Fibroblast of lung (primary cell): ENCODE measurements around the gene RPS24. TPM values are rescaled to one million over a fixed set of nuclear protein-coding genes. Genes with fewer than 3 reads are reported as not detected.
"Not testable (repeated sequence)": the region's sequence is repeated elsewhere in the genome, so short reads cannot be mapped to it uniquely, and the experiment has no call there.

Experiments
- DNase-seq, 2 donors: peaks; one replicate each; pipeline versions ENCODE4 v3.0.0 to v3.0.0-alpha.2; 2010; ENCODE audit warnings: low read depth in 2 of 2
- H2AFZ ChIP-seq: 2 replicates; pipeline ENCODE4 v1.5.1; 2012; ENCODE audit warnings: low read length, control low read depth, inconsistent platforms
- H3K27ac ChIP-seq: 2 replicates; pipeline ENCODE4 v1.5.1; 2011; ENCODE audit warnings: low read length, control low read depth; ENCODE audit not compliant: insufficient read depth
- H3K27me3 ChIP-seq: 2 replicates; pipeline ENCODE4 v1.5.1; 2011; ENCODE audit warnings: mild to moderate bottlenecking, low read length; ENCODE audit not compliant: control insufficient read depth, insufficient read depth
- H3K36me3 ChIP-seq: 2 replicates; pipeline ENCODE4 v1.5.1; 2011; ENCODE audit warnings: low read length; ENCODE audit not compliant: control insufficient read depth, insufficient read depth
- H3K4me1 ChIP-seq: 2 replicates; pipeline ENCODE4 v1.5.1; 2011; ENCODE audit warnings: low read length; ENCODE audit not compliant: control insufficient read depth, insufficient read depth; ENCODE audit errors: extremely low read depth
- H3K4me2 ChIP-seq: 2 replicates; pipeline ENCODE4 v1.5.1; 2011; ENCODE audit warnings: low read length, control low read depth; ENCODE audit not compliant: insufficient read depth; ENCODE audit errors: extremely low read depth
- H3K4me3 ChIP-seq, 4 experiments: fragments of 200-600 bp in 1 of 4; sonication (generic) in 1 of 4; replicated peaks in 1 of 4; 2 replicates each; pipeline ENCODE4 v1.5.1; 2011 to 2016; ENCODE audit warnings: low read length in 4 of 4, low read depth in 3 of 4, mild to moderate bottlenecking in 3 of 4, control low read depth in 2 of 4, inconsistent platforms in 1 of 4, mixed read lengths in 1 of 4; ENCODE audit not compliant: insufficient read depth in 1 of 4; ENCODE audit errors: control extremely low read depth in 1 of 4
- H3K79me2 ChIP-seq: 2 replicates; pipeline ENCODE4 v1.5.1; 2012; ENCODE audit warnings: mild to moderate bottlenecking, low read length, inconsistent platforms; ENCODE audit not compliant: control insufficient read depth, insufficient read depth
- H3K9ac ChIP-seq: 2 replicates; pipeline ENCODE4 v1.5.1; 2011; ENCODE audit warnings: mild to moderate bottlenecking, low read length, control low read depth; ENCODE audit not compliant: insufficient read depth
- H3K9me3 ChIP-seq: 2 replicates; pipeline ENCODE4 v1.5.1; 2012; ENCODE audit warnings: low read depth, low read length; ENCODE audit not compliant: control insufficient read depth, insufficient read depth
- H4K20me1 ChIP-seq: 2 replicates; pipeline ENCODE4 v1.5.1; 2011; ENCODE audit warnings: low read length; ENCODE audit not compliant: control insufficient read depth, insufficient read depth; ENCODE audit errors: extremely low read depth
- CTCF ChIP-seq, 2 donors: IDR thresholded peaks in 1 of 2; conservative IDR thresholded peaks in 1 of 2; 1 replicate in 1 of 2; 2 replicates in 1 of 2; pipeline ENCODE4 v1.5.1; 2011 to 2012; ENCODE audit warnings: low read length in 2 of 2, control low read depth in 1 of 2, inconsistent platforms in 1 of 2, low read depth in 1 of 2, mild to moderate bottlenecking in 1 of 2
- EZH2 ChIP-seq: IDR thresholded peaks from 2 replicates; pipeline ENCODE4 v1.5.1; 2012; ENCODE audit warnings: low read length, control low read depth, mild to moderate bottlenecking; ENCODE audit errors: missing control alignments
- polyA plus RNA-seq, 2 donors: library from polyadenylated mRNA; depleted of rRNA in 1 of 2; stranded (reverse) in 1 of 2; unstranded in 1 of 2; fragments of >200 nt; gene quantifications; 2 replicates each; pipeline ENCODE4 v1.2.1, GENCODE V29; 2011 to 2012; ENCODE audit warnings: missing spikeins in 1 of 2
- total RNA-seq: library from RNA; depleted of rRNA; stranded (reverse); fragments of >200 nt; gene quantifications from 2 replicates; pipeline ENCODE4 v1.2.1, GENCODE V29; 2014

RPS24 gene
- total and polyA plus RNA-seq, 2 donors (not counting 1 experiment from before 2014, with no cell fraction given), result 1,917 to 4,192 TPM

DNA sequence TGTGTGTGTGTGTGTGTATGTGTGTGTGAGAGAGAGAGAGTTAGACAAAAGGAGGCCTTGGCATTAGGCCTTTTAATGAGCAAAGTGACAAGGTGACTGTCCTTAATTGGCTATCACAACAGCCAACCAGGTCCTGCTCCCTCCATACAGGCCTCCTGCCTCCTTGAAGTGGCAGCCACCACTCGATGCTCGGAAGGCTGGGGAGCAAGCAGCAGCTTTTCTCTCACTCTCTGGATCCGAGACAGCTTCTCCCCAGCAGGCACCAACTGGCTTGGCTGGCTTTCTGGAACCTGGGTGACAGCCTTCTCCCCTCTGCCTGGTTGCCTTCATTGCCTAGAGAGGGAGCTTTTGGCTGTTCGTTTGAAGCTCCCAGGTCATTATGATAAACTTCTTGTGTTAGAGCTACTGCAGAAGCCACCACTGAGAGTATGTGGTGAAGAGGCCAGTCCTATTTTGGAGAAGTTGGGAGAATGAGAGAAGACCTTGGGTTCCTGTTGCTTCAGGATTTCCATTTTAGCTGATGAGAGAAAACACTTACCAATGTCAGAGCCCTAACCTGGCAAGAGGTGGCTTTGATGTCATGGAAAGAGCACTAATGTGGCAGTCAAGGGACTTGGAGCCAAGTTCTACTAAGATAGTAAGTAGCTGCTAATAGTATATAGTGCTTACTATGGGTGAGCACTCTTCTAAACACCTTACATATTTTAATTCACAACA lies 37.6 kb downstream of the RPS24 start:
- Histone ChIP-seq H3K4me2 (no peak overlapping the region), H3K36me3 (no peaks in the 10 kb centered on the region), H3K27ac (no peak overlapping the region)

GRCh38 chr10:78071857-78072179 lies 38.2 kb downstream of the RPS24 start:
- Histone ChIP-seq H3K79me2 (no peaks in the 10 kb centered on the region), H2AFZ (no peak overlapping the region)
- TF ChIP-seq EZH2 (no peak), CTCF (conservative IDR thresholded peaks at IDR 0.05 in 1 of 2, IDR thresholded peaks at IDR 0.05 in 1 of 2; ENCODE audit: low read depth in 1 of 2, low read length in 2 of 2) (no peak)

More for the DNA sequence above, 37.6 kb downstream of the RPS24 start:
- TF ChIP-seq CTCF (conservative IDR thresholded peaks at IDR 0.05 in 1 of 2, IDR thresholded peaks at IDR 0.05 in 1 of 2; ENCODE audit: low read depth in 1 of 2, low read length in 2 of 2) (no peak), EZH2 (no peak)
- Histone ChIP-seq H4K20me1 (no peaks in the 10 kb centered on the region), H3K9me3 (no peaks in the 10 kb centered on the region), H3K9ac (no peak overlapping the region), H3K79me2 (no peaks in the 10 kb centered on the region), H3K4me1 (no peaks in the 10 kb centered on the region), H2AFZ (no peak overlapping the region), H3K27me3 (no peaks in the 10 kb centered on the region), H3K4me3 (no peak overlapping the region)
- no peak for DNase-seq

DNA sequence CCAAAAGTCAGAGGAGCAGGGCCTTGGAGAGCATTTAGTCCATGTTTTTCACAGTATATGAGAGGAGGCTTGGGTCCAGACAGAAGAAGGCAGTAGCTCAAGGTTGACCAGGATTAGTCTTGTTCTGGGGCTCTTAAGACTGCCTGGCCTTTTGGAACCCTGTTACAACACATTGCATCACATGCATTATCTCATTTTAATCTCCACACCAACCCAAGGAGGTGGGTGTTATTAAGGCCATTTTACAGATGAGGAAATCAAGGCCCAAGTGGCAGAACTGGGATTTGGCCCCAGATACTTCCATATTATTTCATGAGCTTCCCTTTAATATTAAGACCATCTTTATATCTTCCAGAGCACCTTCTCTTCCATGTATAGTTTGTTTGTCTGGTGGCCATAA lies 38.8 kb downstream of the RPS24 start:
- Histone ChIP-seq H2AFZ (no peak overlapping the region), H3K79me2 (no peaks in the 10 kb centered on the region), H3K9me3 (no peaks in the 10 kb centered on the region), H3K4me3 (no peak overlapping the region), H3K9ac (no peak overlapping the region), H3K27me3 (no peaks in the 10 kb centered on the region), H3K36me3 (no peaks in the 10 kb centered on the region), H3K27ac (no peak overlapping the region), H3K4me2 (no peak overlapping the region), H4K20me1 (no peaks in the 10 kb centered on the region), H3K4me1 (no peaks in the 10 kb centered on the region)
- TF ChIP-seq CTCF (conservative IDR thresholded peaks at IDR 0.05 in 1 of 2, IDR thresholded peaks at IDR 0.05 in 1 of 2; ENCODE audit: low read depth in 1 of 2, low read length in 2 of 2) (no peak), EZH2 (no peak)
- DNase-seq, result peak in 1 of 2 donors; percentile 5

More at GRCh38 chr10:78071857-78072179, 38.2 kb downstream of the RPS24 start:
- Histone ChIP-seq H3K9ac (no peak overlapping the region), H3K36me3 (no peaks in the 10 kb centered on the region), H3K4me2 (no peak overlapping the region), H3K4me3 (no peak overlapping the region), H4K20me1 (no peaks in the 10 kb centered on the region), H3K27ac (no peak overlapping the region), H3K9me3 (no peaks in the 10 kb centered on the region), H3K4me1 (no peaks in the 10 kb centered on the region), H3K27me3 (no peaks in the 10 kb centered on the region)
- no peak for DNase-seq

DNA sequence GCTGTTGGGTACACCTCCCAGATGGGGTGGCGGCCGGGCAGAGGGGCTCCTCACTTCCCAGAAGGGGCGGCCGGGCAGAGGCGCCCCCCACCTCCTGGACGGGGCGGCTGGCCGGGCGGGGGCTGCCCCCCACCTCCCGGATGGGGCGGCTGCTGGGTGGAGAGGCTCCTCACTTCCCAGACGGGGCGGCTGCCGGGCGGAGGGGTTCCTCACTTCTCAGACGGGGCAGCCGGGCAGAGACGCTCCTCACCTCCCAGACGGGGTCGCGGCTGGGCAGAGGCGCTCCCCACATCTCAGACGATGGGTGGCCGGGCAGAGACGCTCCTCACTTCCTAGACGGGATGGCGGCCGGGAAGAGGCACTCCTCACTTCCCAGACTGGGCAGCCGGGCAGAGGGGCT lies 42.1 kb downstream of the RPS24 start:
- H3K27me3 ChIP-seq, H3K9ac ChIP-seq, H4K20me1 ChIP-seq, DNase-seq, H3K4me2 ChIP-seq, H2AFZ ChIP-seq, H3K79me2 ChIP-seq, H3K4me1 ChIP-seq, H3K9me3 ChIP-seq, H3K36me3 ChIP-seq, H3K27ac ChIP-seq, H3K4me3 ChIP-seq: not testable (repeated sequence)
